Measurements from ENCODE around the gene MYO1E. TPM values are rescaled to one million over a fixed set of nuclear protein-coding genes. Genes with fewer than 3 reads are reported as not detected.
"Not testable (repeated sequence)": the region's sequence is repeated elsewhere in the genome, so short reads cannot be mapped to it uniquely, and the experiment has no call there.

Gene MYO1E
- total RNA-seq, 1 donor from 2014 or later, result 117 TPM

DNA sequence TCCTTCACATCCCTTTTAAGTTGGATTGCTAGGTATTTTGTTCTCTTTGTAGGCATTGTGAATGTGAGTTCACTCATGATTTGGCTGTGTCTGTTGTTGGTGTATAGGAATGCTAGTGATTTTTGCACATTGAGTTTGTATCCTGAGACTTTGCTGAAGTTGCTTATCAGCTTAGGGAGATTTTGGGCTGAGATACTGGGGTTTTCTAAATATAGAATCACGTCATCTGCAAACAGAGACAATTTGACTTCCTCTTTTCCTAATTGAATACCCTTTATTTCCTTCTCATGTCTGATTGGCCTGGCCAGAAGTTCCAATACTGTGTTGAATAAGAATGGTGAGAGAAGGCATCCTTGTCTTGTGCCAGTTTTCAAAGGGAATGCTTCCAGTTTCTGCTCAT lies 245.4 kb downstream of the MYO1E start:
- not testable (repeated sequence) for ATAC-seq

GRCh38 chr15:59125683-59126082 lies 247.0 kb downstream of the MYO1E start:
- ATAC-seq, result not testable (repeated sequence)

DNA sequence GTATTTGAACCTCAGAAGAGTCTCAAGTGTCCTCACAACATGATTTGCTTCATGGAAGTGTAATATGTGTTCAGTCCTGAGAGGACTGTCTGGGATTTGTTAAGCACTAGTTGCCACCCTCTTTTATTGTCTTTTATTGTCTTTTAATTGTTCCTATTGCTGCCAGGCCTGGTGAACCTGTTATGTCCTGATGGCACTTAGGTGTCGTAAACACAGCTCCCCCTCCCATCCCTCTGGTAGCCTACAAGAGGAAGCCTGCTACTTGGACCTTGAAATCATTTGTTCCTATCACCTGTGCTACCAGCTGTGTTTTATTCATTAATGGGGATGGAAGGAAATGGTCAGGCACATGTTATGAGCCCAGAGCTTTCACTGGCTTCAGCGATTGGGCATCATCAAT lies 248.4 kb downstream of the MYO1E start:
- ATAC-seq, result peak; percentile 17

- no peak for ATAC-seq
Measured at GRCh38 chr15:59120937-59121336, 251.7 kb downstream of the MYO1E start.

- ATAC-seq, result no peak
Measured at GRCh38 chr15:59119625-59120024, 253.0 kb downstream of the MYO1E start.

DNA sequence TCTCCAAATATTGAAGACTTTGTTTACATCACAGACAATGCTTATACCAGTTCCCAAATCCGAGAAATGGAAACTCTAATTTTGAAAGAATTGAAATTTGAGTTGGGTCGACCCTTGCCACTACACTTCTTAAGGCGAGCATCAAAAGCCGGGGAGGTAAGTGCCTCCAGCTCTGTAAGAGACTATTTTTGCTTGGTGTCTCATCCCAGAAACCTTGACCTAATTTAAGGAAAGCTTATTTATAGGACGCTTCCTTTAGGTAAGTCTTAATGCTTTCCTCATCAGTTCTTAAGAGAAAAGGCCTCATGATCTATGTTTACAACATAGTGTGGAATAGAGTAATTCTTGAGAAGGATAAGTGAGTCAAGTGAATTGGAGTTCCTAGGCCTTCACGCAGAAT lies 255.9 kb downstream of the MYO1E start:
- no peak for ATAC-seq

GRCh38 chr15:59116141-59116540 lies 256.5 kb downstream of the MYO1E start:
- no peak for ATAC-seq

DNA sequence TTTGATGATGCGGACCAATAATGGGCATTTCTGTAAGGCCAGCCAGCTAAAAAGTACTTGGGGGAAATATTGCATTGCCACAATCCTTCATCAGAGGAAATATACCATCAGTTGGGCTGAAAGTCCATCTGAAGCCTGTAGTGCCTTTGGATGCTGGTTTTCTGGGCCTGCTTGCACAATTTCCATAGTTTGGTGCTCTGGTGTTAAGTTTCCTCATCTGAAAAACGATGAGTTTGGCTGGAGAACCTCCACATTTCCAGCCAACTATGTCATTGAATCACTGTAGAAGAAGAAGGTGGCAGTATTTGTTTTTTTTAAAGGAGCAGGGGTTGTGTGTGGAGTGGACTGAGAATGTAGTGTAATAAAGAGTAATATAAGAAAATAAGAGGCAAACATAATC lies 257.6 kb downstream of the MYO1E start:
- no peak for ATAC-seq

GRCh38 chr15:59111251-59111650 lies 261.4 kb downstream of the MYO1E start:
- no peak for ATAC-seq

DNA sequence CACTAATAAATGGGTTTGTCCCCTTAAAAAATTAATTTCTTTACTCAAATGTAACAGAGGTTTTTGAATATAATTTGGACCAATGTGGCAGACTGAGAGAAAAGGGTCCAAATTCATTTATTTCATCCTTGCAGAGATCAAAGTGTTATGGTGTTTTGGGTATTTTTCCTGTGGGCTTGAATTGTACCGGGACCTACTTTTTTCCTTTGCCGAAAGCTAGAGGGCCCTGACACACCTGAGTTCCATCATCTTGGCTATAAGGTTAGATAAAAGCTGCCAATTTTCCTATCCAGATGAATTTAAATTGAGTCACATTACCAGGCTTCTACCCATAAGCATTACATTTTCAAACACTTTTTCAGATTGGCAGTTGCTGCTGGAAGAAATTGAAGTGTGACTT lies 266.8 kb downstream of the MYO1E start:
- no peak for ATAC-seq

- ATAC-seq, result peak; percentile 99
Measured at GRCh38 chr15:59104912-59105732, 267.5 kb downstream of the MYO1E start, which contains the start of gene CCNB2. Gene CCNB2, plus strand, starts transcription at chr15:59105146. Its CDS starts 123 bp downstream, at chr15:59105269.

- peak; percentile 28 for ATAC-seq
Measured at GRCh38 chr15:59104602-59104911, 268.1 kb downstream of the MYO1E start.

DNA sequence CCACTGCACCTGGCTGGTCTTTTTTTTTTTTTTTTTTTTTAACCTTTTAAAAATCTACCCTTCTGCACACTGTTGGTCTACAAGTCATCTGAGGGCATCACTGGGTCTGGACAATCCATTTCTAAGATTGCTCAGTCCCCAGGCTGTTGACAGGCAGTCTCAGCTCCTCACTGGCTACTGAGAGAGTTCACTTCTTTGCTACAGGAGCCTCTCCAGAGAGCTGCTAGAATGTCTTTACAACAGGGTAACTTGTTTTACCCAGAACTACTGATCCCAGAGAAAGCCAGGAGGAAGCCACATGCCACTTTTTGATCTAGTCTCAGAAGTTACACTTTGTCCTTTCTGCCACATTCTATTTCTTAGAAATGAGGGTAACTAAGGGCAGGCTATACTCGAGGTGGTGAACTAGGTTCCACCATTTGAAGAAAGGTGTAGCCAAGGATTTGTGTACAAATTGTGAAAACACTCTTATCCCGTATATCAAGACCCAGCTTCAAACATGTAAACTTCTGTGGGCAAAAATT lies 273.4 kb downstream of the MYO1E start:
- no peak for ATAC-seq

GRCh38 chr15:59096429-59096828 lies 276.2 kb downstream of the MYO1E start:
- ATAC-seq, result no peak

GRCh38 chr15:59094077-59094476 lies 278.6 kb downstream of the MYO1E start:
- ATAC-seq, result no peak

DNA sequence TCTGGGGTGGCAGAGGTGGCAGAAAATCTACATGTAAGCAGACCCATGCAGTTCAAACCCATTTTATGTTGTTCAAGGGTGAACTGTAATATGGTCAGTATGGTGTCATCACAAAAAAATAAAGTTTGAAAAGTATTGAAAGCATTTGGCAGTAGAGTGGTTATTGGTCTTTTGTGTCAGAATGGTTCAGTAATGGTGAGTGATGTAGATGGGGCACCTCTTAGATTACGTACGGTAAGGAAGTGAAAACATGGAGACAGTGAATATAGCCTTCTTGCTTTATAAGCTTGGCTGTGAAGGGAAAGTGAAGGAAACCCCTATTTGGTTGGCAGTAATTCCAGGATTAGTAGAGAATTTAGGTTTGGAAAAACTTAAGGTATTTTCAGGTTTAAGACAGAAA lies 284.9 kb downstream of the MYO1E start:
- no peak for ATAC-seq

Other genes starting within 250 kb of the MYO1E start
- gene LDHAL6B, start 166.0 kb downstream of the MYO1E start, total RNA-seq, result not detected
- 1.2 TPM for gene FAM81A, start 65.3 kb upstream of the MYO1E start, total RNA-seq
- 11.4 TPM for gene GCNT3, start 238.9 kb upstream of the MYO1E start, total RNA-seq